HFFc6 (cell line): ENCODE data around the gene HCN4. TPM values are rescaled to one million over a fixed set of nuclear protein-coding genes. Genes with fewer than 3 reads are reported as not detected.

Experiments used
- DNase-seq: peaks from one replicate; pipeline ENCODE4 v3.0.0-alpha.2; 2018
- H3K27ac Mint-ChIP-seq: 2 replicates; pipeline ENCODE4 v1.8.0; 2020; ENCODE audit warnings: mild to moderate bottlenecking, mixed read lengths
- H3K27me3 Mint-ChIP-seq: 2 replicates; pipeline ENCODE4 v1.8.0; 2021; ENCODE audit warnings: mild to moderate bottlenecking, moderate library complexity, mixed read lengths; ENCODE audit not compliant: insufficient read depth
- H3K36me3 Mint-ChIP-seq: 2 replicates; pipeline ENCODE4 v1.8.0; 2021; ENCODE audit warnings: low read depth, mixed read lengths
- H3K4me1 Mint-ChIP-seq: 2 replicates; pipeline ENCODE4 v1.8.0; 2020; ENCODE audit warnings: low read depth, mixed read lengths
- H3K4me3 Mint-ChIP-seq: 2 replicates; pipeline ENCODE4 v1.8.0; 2020; ENCODE audit warnings: mild to moderate bottlenecking, moderate library complexity, mixed read lengths
- H3K9me3 Mint-ChIP-seq: 2 replicates; pipeline ENCODE4 v1.8.0; 2020; ENCODE audit warnings: mild to moderate bottlenecking, mixed read lengths
- total RNA-seq, 6 experiments: library from RNA; stranded (reverse); fragmentation: NEBNext Ultra II Directional; extraction: Animal tissue kit (Norgen Biotek cat#: 25700); gene quantifications; 2 replicates in 1 of 6; 3 replicates in 5 of 6; pipeline ENCODE4 v1.2.3, GENCODE V29; 2021
- TF ChIP-seq, protein P1 (sequence below): fragments of 200-600 bp; sonication (generic); IDR thresholded peaks from 2 replicates; pipeline ENCODE4 v1.5.0; 2021; ENCODE audit warnings: antibody characterized with exemption, mild to moderate bottlenecking

Gene HCN4
- total RNA-seq, 6 experiments from 2014 or later, result not detected

DNA sequence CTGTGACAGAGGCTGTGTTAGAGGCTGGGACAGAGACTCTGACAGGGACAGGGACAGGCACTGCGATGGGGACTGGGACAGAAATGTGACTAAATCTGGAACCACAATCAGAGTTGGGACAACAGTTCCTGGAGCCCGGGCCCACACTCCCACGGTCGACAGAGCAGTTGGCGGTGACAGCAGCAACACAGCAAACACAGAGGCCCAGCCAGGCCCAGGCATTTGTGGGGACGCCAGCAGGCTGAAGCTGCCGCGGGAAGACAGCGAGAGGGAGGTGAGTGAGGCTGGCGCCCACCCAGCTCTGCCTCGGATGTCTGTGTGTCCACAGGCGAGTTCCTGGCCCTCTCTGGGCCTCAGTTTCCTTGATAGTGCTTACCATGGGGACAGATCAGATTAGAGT is 9.3 kb upstream of the HCN4 start:
- peaks cover 29% of the 10 kb centered on the region for H3K27me3 Mint-ChIP-seq
- TF ChIP-seq, protein P1, sequence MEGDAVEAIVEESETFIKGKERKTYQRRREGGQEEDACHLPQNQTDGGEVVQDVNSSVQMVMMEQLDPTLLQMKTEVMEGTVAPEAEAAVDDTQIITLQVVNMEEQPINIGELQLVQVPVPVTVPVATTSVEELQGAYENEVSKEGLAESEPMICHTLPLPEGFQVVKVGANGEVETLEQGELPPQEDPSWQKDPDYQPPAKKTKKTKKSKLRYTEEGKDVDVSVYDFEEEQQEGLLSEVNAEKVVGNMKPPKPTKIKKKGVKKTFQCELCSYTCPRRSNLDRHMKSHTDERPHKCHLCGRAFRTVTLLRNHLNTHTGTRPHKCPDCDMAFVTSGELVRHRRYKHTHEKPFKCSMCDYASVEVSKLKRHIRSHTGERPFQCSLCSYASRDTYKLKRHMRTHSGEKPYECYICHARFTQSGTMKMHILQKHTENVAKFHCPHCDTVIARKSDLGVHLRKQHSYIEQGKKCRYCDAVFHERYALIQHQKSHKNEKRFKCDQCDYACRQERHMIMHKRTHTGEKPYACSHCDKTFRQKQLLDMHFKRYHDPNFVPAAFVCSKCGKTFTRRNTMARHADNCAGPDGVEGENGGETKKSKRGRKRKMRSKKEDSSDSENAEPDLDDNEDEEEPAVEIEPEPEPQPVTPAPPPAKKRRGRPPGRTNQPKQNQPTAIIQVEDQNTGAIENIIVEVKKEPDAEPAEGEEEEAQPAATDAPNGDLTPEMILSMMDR, result no peak
- no peak for DNase-seq

GRCh38 chr15:73375755-73376305 is 7.1 kb upstream of the HCN4 start:
- H3K36me3 Mint-ChIP-seq, result no peaks in the 10 kb centered on the region
- H3K9me3 Mint-ChIP-seq, result peaks cover 8% of the 10 kb centered on the region
- H3K4me1 Mint-ChIP-seq, result no peaks in the 10 kb centered on the region
- DNase-seq, result peak; percentile 4
- TF ChIP-seq, protein P1, result no peak
- no peak overlapping the region for H3K27ac Mint-ChIP-seq
- H3K27me3 Mint-ChIP-seq, result peaks cover 24% of the 10 kb centered on the region
- no peak overlapping the region for H3K4me3 Mint-ChIP-seq

More for the DNA sequence above, 9.3 kb upstream of the HCN4 start:
- H3K4me3 Mint-ChIP-seq, result no peak overlapping the region
- H3K36me3 Mint-ChIP-seq, result no peaks in the 10 kb centered on the region
- peaks cover 8% of the 10 kb centered on the region for H3K9me3 Mint-ChIP-seq
- no peak overlapping the region for H3K27ac Mint-ChIP-seq
- H3K4me1 Mint-ChIP-seq, result no peaks in the 10 kb centered on the region

- H3K4me1 Mint-ChIP-seq, result no peaks in the 10 kb centered on the region
Measured at GRCh38 chr15:73375012-73375411, 6.3 kb upstream of the HCN4 start.

GRCh38 chr15:73374604-73375003 is 5.8 kb upstream of the HCN4 start:
- Mint-ChIP-seq H3K27ac (no peak overlapping the region), H3K9me3 (peaks cover 8% of the 10 kb centered on the region), H3K4me1 (no peaks in the 10 kb centered on the region), H3K27me3 (peaks cover 28% of the 10 kb centered on the region), H3K36me3 (no peaks in the 10 kb centered on the region), H3K4me3 (no peak overlapping the region)
- TF ChIP-seq, protein P1, result no peak
- no peak for DNase-seq

More at GRCh38 chr15:73375012-73375411, 6.3 kb upstream of the HCN4 start:
- H3K27me3 Mint-ChIP-seq, result peaks cover 25% of the 10 kb centered on the region
- H3K9me3 Mint-ChIP-seq, result peaks cover 8% of the 10 kb centered on the region
- H3K27ac Mint-ChIP-seq, result no peak overlapping the region
- DNase-seq, result no peak
- no peak overlapping the region for H3K4me3 Mint-ChIP-seq
- TF ChIP-seq, protein P1, result no peak
- H3K36me3 Mint-ChIP-seq, result no peaks in the 10 kb centered on the region

DNA sequence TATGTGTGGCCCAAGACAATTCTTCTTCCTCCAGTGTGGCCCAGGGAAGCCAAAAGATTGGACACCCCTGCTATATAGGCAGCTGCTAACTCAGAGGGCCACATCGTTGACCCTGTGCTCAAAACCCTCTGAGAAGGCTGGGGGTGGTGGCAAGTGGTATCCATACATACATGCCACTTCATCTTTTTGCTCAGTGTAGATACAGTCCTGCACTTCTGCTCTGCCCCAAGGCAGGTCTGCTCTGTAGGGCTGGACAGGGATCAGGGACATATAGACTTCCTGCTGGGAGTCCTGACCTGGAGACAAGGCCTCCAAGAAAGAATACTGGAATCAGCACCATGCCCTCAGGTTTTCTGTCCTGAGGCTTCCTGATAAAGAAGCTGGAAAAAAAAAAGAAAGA is 4.5 kb upstream of the HCN4 start:
- H3K36me3 Mint-ChIP-seq, result no peaks in the 10 kb centered on the region
- peaks cover 8% of the 10 kb centered on the region for H3K9me3 Mint-ChIP-seq
- no peak for DNase-seq
- no peaks in the 10 kb centered on the region for H3K4me1 Mint-ChIP-seq
- TF ChIP-seq, protein P1, result no peak
- H3K4me3 Mint-ChIP-seq, result no peak overlapping the region
- H3K27me3 Mint-ChIP-seq, result peaks cover 28% of the 10 kb centered on the region
- no peak overlapping the region for H3K27ac Mint-ChIP-seq
